GM21717 (cell line): ENCODE data around the gene PPAN.

Source experiments
- ATAC-seq: cut with Tn5 transposase; IDR thresholded peaks from one replicate; pipeline ENCODE4 v1.9.1; 2021; ENCODE audit warnings: mild to moderate bottlenecking, moderate library complexity; ENCODE audit not compliant: unreplicated experiment

Gene PPAN

DNA sequence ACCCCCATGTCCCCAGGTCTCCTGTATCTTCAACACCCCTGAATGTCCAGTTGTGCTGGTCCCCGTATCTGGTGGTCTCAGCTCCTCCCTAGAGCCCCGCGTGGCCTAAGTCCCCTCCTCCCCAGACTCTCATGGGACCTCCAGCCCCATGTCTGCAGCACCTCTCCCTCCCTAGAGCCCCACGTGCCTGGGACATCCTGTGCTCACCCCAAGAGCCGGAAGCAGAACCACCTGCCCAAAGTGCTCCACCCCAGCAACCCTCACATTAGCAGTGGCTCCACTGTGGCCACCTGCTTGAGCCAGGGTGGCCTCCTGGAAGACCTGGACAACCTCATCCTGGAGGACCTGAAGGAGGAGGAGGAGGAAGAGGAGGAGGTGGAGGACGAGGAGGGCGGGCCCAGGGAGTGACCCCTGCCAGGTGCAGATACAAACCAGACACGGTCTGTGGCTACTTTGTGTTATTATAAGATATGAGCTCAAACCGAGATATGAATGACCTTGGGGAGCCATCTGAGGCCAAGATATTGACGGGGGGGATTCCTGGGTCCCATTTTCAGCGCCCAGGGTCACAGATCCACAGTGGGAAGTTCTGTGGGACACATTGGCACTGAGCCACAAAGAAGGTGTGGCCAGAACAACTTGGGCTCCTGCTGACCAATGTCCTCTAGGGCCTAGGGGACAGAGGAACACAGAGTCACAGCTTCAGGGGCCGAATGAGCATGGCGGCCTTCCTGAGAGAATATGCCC, 14.1 kb upstream of the PPAN start:
- no peak for ATAC-seq

DNA sequence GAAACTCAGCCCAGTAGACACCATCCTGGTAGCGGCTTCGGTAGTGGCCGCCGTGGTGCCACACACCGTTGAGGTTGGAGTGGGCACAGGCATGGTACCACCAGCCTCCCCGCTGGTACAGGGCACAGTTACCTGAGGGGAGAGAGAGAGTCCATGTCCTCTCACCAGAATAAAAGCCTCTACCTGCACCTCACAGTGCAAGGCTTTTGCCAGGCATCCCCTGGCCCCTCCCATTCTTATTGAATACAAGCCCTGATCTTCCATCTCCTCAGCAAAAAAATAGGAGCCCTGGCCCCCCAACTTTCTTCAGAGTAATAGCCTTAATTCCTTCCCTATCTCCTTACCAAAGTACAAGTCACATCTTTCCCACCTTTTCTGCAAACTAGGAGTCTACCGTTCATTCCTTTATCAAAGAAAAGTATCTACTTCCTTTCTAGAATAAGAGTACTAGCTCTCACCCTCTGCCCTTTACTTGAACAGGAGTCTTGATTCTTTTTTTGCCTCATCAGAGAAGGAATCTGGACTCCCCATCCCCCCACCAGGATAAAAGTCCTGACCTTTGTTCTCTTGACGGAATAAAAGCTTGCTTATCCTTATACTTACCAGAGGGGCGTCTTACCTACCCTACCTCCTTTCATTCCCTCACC, 13.4 kb upstream of the PPAN start:
- ATAC-seq, result no peak

DNA sequence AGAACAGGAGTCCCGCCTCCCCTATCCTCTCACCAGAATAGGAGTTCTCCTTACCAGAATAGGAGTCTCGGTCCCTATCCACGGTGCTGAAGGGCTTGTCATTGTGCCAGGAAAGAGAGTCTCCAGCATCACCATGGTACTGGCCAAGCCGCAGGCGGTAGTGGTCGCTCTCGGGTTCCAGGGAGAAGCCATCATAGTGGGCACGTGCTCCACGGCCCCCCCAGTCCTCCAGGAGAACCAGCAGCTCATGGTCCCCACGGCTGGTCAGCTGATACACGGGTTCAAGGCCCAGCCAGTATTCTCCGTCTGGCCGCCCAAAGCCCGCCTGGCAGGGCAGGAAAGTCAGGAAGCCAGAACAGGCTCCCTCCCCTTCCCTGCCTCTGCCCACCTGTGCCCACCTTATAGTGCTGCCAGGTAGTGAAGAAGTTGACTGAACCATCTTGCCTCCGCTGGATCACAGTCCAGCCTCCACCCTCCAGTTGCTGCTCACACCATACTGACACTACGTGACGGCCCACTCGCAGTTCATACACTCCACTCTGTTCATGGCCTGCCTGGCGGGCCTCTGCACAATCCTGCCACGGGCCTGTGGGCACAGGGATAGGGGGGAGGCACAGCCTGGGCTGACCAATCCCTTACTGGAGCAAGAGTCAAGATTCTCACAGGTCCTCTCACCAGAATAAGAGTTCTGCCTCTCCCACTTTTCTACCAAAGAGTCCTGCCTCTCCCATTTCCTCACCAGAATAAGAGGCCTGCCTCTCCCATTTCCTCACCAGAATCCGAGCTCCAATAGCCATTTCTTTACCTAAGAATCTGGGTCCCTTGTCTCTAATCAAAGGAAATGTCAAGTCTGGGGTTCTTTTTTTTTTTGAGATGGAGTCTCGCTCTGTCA, 12.6 kb upstream of the PPAN start:
- ATAC-seq, result no peak

DNA sequence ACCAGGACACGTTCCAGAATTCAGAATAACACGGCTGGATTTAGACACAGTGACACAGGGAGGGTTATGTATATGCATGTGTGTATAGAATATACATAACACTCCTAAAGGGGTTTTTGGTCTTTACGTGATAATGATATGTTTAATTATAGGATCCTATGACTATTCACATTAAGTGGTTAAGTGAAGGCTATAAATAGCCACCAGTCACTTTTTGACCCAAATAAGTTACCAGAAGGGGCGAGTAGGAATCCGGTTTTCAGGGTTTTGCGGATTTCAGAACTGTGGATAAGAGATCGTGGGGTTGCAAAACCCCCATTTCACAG, 10.6 kb upstream of the PPAN start:
- no peak for ATAC-seq

DNA sequence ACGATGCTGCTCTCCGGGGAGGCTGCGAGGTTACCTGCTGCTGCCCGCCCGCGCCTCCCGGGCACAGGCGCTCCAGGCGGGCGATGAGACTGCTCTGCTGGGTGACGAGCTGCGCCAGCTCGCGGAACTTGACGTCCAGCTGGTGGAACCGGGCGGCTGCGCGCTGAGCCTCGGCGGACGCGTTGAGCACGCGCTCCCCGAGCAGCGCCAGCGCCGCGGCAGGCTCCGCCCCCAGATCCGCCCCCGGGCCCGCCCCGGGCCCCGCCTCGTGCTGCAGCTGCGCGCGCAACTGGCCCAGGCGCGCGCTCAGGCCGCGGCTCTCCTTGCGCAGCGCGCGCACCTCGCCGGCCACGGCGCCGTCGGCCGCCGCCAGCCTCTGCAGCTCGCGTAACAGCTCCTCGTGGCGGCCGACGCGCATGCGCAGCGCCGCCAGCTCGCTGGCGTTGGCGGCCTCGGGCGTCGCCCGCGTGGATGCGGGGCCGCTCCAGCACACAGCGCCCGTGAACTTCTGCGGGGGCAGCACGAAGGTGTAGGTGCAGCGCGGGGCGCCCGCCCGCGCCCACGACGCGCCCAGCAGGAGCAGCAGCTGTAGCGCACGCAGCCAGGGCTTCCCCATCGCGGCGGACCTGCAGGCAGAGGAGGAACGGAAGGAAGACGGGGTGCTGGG, 10.1 kb upstream of the PPAN start:
- peak; percentile 49 for ATAC-seq

DNA sequence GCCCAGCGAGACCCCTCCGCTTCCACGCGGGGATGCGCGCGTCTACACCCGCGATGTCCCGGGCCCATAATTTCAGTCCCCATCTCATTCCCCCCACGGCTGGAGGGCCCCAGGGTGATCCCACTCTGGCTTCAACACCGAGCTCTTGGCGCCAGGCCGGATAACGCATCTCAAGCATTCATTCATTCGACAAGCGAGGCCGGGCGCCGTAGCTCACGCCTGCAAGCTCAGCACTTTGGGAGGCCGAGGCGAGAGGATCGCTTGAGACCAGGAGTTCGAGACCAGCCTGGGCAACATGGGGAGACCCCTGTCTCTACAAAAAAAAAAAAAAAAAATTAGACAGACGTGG, 9.6 kb upstream of the PPAN start:
- peak; percentile 6 for ATAC-seq

DNA sequence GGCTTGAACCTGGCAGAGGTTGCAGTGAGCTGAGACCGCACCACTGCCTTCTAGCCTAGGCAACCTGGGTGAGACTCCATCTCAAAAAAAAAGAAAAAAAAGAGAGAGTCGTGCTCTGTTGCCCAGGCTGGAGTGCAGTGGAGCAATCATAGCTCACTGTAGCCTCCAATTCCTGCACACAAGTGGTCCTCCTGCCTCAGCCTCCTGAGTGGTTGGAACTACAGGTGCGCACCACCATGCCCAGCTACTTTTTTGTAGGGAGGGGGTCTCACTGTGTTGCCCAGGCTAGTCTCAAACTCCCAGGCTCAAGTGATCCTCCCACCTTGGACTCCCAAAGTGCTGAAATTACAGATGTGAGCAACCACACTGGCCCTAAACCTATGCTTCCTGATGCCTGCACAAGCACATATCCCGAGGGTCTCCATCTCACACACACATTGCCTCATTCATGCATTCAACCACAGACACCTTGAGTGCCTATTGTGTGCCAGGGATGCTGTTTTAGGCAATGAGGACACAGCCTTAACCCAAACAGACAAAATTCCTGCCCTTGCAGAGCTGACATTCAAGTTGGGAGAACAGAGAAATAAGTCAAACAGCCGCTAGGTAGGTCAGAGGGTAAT, 5.9 kb upstream of the PPAN start:
- no peak for ATAC-seq

DNA sequence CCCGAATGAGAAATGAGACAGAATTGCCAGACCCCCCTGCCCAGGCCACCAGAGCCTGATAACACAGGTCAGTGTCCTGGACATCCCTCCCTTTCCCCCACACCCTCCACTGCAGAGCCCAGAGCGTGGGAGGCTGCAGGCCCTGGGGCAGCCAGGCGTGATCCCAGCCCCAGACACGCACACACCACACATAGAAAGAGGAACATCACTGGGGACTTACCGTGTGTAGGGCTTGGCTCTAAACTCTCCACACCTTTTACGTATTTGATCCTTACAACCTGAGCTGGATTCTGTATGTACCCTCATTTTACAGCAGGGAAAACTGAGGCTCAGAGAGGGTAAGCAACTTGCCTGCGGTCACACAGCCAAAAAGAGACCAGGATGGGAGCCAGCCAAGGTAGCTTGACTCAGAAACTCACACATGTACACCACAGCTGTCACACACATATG, 3.4 kb upstream of the PPAN start:
- ATAC-seq, result peak; percentile 30

DNA sequence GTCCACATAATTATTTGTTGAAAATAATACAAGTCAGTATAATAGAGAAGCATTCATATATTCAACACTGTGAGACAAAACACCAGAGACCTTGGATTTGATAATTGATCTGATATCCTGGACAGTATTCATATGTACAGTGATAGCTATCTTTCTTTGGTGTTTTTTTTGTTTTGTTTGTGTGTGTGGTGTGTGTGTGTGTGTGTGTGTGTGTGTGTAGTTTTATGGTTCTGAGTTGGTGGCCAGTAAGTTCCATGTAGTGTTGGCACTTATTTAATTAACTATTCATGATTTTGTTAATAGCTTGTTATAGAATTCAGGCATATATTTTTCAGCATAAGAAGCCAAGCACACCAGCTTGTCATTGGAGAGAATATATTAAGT, 2.0 kb upstream of the PPAN start:
- ATAC-seq, result no peak

DNA sequence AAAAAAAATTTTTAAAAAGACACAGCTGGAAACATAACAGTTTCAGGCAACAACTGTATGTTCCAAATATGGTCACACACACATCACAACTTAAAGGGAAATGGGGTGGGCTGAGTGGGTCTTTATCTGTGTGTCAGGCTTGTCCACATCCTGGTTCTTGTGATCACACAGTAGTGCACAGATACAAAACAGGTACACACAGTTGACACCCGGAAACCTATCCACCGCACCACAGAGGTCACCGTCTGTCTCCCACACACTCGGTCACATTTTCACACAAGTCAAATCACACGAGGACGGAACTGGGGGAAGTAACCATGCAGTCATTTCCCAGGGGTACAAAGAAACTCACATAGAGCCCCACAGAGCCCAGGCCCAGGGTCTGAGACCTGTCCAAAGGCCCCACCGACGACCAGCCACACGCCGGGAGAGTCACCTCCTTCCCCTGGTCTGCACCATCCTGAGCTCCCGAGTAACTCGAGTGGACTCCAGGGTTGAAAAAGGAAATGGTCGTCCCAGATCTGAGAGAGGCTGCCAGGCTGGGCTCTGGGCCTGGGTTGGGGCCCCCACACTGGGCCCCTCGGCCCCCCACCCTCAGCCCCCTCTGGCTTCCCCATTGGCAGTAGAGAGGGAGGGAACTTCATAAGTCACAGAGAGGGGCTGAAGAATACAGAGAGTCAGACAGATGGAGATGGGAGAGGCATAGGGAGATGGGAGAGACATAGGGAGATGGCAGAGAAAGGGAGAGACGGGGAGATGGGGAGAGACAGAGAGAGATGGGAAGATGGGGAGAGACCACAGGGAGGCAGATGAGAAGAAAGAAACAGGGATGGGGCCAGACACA, 1.3 kb upstream of the PPAN start:
- ATAC-seq, result peak; percentile 25

DNA sequence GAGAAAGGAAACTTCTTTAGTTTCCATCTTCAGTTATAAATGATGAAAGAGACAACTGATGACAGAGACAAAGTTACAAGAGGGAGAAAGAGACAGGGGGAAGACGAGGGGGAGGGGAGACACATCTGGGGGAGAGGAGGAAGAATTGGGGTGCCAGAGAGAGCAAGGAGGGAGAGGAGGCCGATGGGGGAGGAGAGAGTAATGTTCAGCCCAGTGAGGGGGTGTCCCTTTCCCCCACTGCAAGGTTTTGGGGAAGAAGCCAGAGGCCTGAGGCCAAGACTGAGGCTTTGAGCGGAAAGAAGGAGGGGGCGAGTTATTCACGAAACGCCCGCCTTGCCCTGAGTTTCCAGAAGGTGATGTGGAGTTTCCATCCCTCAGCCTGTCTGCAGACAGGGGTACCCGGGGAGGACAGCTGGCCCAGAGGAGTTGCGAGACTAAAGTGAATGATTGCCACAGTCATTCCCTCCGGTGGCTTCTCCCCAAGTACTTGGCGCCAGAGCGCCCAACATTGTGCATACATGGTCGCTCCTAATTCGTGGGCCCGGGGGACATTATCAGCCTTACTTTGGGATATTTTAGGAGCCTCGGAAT, 558 bp upstream of the PPAN start:
- peak; percentile 25 for ATAC-seq

DNA sequence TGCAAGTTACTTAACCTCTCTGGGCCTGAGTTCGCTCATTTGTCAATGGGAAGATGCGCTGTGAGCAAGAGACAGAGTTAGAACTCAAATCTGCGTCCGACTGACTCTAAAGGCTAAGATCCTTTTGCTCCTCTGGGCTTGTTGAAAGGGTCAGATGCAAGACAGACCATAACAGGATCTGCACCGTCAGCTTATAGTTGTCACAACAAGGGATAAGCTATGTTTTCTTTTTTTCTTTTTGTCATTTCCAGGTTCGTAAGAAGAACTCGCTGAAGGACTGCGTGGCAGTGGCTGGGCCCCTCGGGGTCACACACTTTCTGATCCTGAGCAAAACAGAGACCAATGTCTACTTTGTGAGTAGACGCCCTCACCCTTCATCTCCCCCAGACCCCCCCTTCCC, 1.1 kb downstream of the PPAN start:
- no peak for ATAC-seq

DNA sequence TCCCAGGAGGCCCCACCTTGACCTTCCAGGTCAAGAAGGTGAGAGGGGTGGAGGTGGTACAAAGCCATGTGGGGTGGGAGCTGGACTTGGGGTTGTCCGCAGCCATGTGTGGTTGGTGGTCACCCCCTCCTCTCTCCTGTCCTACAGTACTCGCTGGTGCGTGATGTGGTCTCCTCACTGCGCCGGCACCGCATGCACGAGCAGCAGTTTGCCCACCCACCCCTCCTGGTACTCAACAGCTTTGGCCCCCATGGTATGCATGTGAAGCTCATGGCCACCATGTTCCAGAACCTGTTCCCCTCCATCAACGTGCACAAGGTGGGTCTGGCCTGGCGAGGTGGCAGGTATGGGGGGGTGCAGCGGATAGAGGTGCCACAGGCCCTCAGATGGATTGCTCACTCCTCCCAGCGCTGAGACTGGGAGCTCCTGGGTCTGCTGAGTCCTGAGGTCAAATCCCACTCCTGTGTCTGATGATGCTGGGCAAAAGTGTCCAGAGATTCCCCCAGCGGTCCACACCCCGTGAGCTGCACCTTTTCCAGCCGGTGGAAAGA, 1.7 kb downstream of the PPAN start:
- no peak for ATAC-seq

DNA sequence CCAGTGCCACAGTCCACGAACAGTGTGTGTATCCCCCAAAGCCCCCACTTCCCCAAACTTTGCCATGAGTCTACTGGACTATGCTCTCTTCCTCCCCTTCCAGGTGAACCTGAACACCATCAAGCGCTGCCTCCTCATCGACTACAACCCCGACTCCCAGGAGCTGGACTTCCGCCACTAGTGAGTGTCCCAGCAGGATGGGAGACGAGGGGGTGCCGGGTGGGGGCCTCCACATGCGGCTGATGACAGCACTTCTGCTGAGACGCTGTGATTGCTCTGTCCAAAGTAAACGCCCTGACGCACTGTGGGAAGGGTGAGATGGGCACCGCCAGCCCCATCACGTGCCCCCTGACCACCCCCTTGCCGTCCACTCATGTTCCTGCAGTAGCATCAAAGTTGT, 3.4 kb downstream of the PPAN start:
- no peak for ATAC-seq

DNA sequence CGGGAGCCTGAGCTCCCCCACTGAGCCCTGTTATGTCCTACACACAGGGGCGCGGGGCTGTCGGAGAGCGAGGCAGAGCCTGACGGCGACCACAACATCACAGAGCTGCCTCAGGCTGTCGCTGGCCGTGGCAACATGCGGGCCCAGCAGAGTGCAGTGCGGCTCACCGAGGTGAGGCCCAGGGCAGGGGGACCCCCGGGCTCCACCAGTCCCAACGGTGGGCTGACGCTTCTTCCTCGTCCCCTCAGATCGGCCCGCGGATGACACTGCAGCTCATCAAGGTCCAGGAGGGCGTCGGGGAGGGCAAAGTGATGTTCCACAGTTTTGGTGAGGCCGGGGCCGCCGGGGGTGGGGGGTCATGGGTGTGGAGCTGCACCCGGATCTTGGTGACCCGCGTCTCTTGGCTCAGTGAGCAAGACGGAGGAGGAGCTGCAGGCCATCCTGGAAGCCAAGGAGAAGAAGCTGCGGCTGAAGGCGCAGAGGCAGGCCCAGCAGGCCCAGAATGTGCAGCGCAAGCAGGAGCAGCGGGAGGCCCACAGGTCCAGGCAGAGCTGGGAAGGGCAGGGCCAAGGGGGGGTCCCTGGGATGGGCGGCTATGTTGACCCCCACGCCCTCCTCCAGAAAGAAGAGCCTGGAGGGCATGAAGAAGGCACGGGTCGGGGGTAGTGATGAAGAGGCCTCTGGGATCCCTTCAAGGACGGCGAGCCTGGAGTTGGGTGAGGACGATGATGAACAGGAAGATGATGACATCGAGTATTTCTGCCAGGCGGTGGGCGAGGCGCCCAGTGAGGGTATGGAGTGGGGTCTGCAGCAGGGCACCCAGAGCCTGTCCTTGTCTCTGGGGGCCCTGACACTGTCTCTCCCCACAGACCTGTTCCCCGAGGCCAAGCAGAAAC, 4.2 kb downstream of the PPAN start:
- no peak for ATAC-seq

DNA sequence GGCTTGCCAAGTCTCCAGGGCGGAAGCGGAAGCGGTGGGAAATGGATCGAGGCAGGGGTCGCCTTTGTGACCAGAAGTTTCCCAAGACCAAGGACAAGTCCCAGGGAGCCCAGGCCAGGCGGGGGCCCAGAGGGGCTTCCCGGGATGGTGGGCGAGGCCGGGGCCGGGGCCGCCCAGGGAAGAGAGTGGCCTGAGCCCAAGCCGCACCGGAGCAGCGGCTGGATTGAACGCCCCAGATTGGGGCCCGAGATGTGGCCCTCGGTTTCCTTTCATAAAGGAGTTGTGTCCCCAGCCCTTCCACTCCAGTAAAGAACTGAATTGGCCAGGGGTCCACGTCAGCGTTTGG, 4.8 kb downstream of the PPAN start:
- ATAC-seq, result no peak

DNA sequence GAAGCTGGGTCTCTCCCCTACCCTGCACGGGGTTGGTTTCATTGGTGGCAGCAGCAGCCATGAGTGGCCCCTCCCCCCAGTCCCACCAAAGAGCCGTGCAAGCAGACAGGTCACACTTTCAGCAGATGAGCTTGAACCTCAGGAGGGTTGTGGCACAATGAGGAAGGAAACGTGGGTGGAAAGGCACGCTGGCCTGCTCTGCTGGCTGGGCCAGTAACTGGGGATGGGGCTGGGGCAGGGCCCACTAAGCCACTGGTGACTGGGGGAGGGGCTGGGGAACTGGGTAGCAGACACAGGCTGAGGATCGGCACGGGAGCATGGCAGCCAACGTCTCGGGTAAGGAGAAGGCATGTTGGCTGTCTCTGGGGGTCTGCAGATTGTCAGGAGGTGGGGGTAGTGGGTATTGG, 5.2 kb downstream of the PPAN start, which contains the start of gene P2RY11:
Gene P2RY11 (plus strand): TSS at position 289 of the 407 bp plus-strand sequence. CDS start 29 bp downstream, at position 318.
- no peak for ATAC-seq

DNA sequence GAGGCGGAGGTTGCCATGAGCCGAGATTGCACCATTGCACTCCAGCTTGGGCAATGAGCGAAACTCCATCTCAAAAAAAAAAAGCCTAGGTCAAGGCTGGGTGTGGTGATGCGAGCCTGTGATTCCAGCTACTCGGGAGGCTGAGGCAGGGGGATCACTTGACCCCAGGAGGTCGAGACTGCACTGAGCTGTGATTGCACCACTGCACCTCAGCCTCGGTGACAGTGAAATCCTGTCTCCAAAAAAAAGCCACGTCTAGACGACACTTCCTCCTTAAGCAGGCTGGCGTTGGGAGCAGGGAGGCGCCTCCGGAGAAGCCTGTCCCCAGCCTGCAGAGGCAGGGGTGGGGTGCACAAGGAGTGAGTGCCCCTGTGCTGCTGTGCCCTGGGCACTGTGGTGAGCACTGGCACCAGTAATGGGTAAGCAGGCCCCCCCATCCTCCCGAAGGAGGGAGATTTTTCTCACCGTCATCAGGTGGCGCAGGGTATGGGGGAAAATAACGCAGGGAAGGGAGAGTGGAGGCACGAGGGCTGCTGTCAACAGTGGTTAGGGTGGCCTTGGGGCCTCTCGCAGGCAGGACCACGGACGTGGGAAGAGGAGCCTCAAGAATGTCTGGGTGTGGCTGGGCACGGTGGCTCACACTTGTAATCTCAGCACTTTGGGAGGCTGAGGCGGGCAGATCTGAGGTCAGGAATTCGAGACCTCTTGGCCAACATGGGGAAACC, 6.0 kb downstream of the PPAN start:
- no peak for ATAC-seq
